ENCODE measurements around the gene PHC1.

The PHC1 gene

GRCh38 chr12:8949342-8950220 is 35.3 kb downstream of the PHC1 start, which contains the start of gene M6PR:
Gene M6PR (minus strand): TSS chr12:8949645. CDS start chr12:8946404, 3,241 bp downstream.
- peak; percentile 83 to 90 (median 87) for DNase-seq (ENCODE audit: low read depth in 2 of 3, low spot score in 1 of 3)

- no peak for DNase-seq (ENCODE audit: low read depth in 2 of 3, low spot score in 1 of 3)
Measured at GRCh38 chr12:8950221-8950527, 35.9 kb downstream of the PHC1 start.

- DNase-seq (ENCODE audit: low read depth in 2 of 3, low spot score in 1 of 3) = no peak
Measured at GRCh38 chr12:8950702-8951478, 36.6 kb downstream of the PHC1 start.

DNA sequence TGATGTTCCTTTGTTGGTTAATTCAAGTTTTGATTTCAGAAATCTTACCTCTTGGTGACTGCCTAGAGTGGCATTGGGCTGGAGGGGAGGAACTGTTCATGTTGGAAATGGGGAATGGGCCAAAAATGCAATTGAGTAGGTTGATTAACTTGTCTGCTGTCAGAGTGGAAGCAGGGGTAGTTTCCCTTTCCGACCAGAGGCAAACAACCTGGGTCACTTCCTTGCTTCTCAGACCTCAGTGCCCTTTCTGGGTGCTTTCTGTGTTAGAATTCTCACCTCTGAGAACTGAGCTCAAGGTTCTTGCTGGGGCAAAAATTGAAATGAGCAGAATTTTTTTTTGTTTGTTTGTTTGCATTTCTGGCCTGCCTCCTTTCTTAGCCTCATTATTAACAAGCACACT is 37.4 kb downstream of the PHC1 start:
- no peak for DNase-seq (ENCODE audit: low read depth in 2 of 3, low spot score in 1 of 3)

- no peak for DNase-seq (ENCODE audit: low read depth in 2 of 3, low spot score in 1 of 3)
Measured at GRCh38 chr12:8953773-8954402, 39.6 kb downstream of the PHC1 start.

- DNase-seq (ENCODE audit: low read depth in 2 of 3, low spot score in 1 of 3) = no peak
Measured at GRCh38 chr12:8956073-8956472, 41.8 kb downstream of the PHC1 start.

DNA sequence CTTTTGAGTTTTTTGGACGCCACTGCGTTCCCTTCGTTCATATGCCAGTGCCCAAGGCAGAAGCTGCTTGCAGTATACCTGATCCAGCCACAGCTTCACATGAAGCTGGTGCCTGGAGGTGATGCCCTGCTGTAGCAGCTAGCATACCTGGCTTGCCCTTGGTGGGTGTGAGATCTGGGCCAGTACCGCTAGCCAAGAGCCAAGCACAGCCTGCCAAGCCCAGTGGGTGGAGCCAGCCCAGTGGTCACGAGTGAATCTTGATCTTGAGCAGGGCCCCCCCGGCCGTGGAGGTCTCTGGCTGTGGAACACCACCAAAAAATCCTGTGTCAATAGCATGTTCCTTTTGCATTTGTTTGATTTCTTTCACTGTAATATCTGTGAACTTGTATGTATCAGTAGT is 42.5 kb downstream of the PHC1 start:
- DNase-seq (ENCODE audit: low read depth in 2 of 3, low spot score in 1 of 3) = no peak

GRCh38 chr12:8957561-8957960 is 43.3 kb downstream of the PHC1 start:
- DNase-seq (ENCODE audit: low read depth in 2 of 3, low spot score in 1 of 3) = no peak

DNA sequence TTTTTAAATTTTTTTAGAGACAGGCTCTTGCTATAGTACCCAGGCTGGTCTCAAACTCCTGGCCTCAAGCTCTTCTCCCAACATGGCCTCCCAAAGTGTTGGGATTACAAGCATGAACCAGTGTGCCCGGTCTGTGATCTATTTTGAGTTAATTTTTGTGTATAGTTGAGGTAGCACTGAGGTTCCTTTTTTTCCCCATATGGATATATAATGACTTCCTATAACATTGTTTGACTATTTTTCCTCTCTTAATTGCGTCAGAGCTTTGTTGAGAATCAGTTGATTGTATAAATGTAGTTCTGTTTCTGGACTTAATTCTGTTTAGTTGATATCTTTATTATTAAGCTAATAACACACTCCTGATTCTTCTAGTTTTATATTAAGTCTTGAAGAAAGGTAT is 43.8 kb downstream of the PHC1 start:
- no peak for DNase-seq (ENCODE audit: low read depth in 2 of 3, low spot score in 1 of 3)

- DNase-seq (ENCODE audit: low read depth in 2 of 3, low spot score in 1 of 3) = no peak
Measured at GRCh38 chr12:8960176-8960575, 45.9 kb downstream of the PHC1 start.

- DNase-seq (ENCODE audit: low read depth in 2 of 3, low spot score in 1 of 3) = no peak
Measured at GRCh38 chr12:8968761-8969160, 54.5 kb downstream of the PHC1 start.

- DNase-seq (ENCODE audit: low read depth in 2 of 3, low spot score in 1 of 3) = no peak
Measured at GRCh38 chr12:8969861-8970411, 55.6 kb downstream of the PHC1 start.

- no peak for DNase-seq (ENCODE audit: low read depth in 2 of 3, low spot score in 1 of 3)
Measured at GRCh38 chr12:8970432-8970831, 56.1 kb downstream of the PHC1 start.

DNA sequence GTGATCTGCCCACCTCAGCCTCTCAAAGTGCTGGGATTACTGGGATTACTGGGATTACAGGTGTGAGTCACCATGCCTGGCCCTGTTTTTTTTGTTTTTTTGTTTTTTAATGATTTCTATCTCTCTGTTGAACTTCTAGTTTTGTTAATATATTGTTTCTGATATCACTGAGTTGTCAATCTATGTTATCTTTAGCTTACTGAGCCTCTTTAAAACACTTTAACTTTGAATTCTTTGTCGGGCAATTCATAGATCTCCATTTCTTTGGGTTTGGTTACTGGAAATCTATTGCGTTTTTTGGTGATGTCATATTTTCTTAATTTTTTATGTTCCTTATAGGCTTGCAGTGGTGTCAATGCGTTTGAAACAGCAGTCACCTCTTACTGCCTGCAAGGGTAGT is 65.8 kb downstream of the PHC1 start:
- DNase-seq (ENCODE audit: low read depth in 2 of 3, low spot score in 1 of 3) = no peak

- DNase-seq (ENCODE audit: low read depth in 2 of 3, low spot score in 1 of 3) = no peak
Measured at GRCh38 chr12:8985213-8985754, 71.0 kb downstream of the PHC1 start.

- DNase-seq (ENCODE audit: low read depth in 2 of 3, low spot score in 1 of 3) = no peak
Measured at GRCh38 chr12:8987163-8987562, 72.9 kb downstream of the PHC1 start.

DNA sequence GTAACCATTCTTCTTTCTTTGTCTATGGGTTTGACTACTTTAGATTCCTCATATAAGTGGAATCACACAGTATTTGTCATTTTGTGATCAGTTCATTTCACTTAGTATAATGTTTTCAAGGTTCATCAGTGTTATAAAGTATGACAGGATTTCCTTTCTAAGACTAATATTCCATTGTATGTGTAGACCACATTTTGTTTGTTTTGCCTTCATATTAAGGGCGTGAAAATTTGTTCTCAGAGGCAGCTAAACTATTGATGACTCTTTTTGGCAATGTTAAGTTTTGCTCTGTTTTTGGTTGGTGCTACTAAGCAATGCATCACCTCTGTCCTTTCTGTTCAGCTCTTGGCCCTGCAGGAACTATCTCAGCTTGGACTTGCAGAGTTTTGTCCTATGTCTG is 73.4 kb downstream of the PHC1 start:
- DNase-seq (ENCODE audit: low read depth in 2 of 3, low spot score in 1 of 3) = no peak

DNA sequence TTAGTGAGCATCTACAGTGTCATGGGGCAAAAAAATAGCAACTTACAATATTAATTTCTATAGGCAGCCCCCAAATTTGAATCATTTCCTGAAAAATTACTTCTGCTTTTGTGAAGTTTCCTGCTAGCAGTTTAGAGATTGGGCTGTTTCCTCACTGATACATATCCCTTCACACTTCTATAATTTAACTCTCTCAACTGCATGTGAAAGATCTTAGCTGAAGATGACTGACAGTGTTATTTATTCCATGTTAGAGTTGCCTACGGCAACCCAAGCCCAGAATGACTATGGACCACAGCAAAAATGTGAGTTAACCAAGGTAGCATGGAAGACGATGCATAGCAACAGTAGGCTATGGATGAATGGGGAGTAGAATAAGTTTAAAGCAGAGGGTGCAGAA is 75.1 kb downstream of the PHC1 start, which contains the start of gene KLRG1:
Gene KLRG1 (plus strand): TSS at position 134 of the 400 bp plus-strand sequence. CDS start 90 bp downstream, at position 224.
- no peak for DNase-seq (ENCODE audit: low read depth in 2 of 3, low spot score in 1 of 3)
